SU-DHL-6 (cell line): ENCODE results near the gene ANAPC2.

Source experiments
- CTCF ChIP-seq: fragments of 200-600 bp; sonication (generic); IDR thresholded peaks from one replicate; pipeline ENCODE4 v1.5.1; 2017; ENCODE audit warnings: antibody characterized with exemption, mild to moderate bottlenecking, low read length, moderate library complexity; ENCODE audit not compliant: insufficient read depth, poor library complexity, severe bottlenecking
- EZH2phosphoT487 ChIP-seq: fragments of 200-600 bp; sonication (generic), shearing (Covaris generic); conservative IDR thresholded peaks from 2 replicates; pipeline ENCODE4 v1.6.1; 2018; ENCODE audit warnings: mild to moderate bottlenecking, antibody characterized with exemption, low read length, moderate library complexity, mixed read lengths

GRCh38 chr9:137213160-137214060, 25.1 kb upstream of the ANAPC2 start:
- TF ChIP-seq CTCF (no peak), EZH2phosphoT487 (no peak)
